Endometrial microvascular endothelial cells (primary cell): Measurements from ENCODE around the gene MOSPD3. TPM values are rescaled to one million over a fixed set of nuclear protein-coding genes. Genes with fewer than 3 reads are reported as not detected.
"Not testable (repeated sequence)": the region's sequence is repeated elsewhere in the genome, so short reads cannot be mapped to it uniquely, and the experiment has no call there.

Experiments
- in situ Hi-C: cut with HindIII; loops from 2 replicates; pipeline ENCODE4 v1.10.0; 2017; ENCODE audit warnings: low sequenced_read_pairs, low pct_unique_long_range_greater_than_20kb; ENCODE audit errors: inconsistent ontology term
- total RNA-seq: library from RNA; depleted of rRNA; stranded (reverse); fragments of >200 nt; gene quantifications from one replicate; pipeline ENCODE4 v1.2.3, GENCODE V29; 2015; ENCODE audit errors: inconsistent ontology term

The MOSPD3 gene
- total RNA-seq, 1 donor from 2014 or later = 17.6 TPM

- in situ Hi-C loops = no loop called here
Measured at GRCh38 chr7:100641860-100642533, 29.7 kb downstream of the MOSPD3 start.

- in situ Hi-C loops = no loop called here
Measured at GRCh38 chr7:100642534-100642907, 30.2 kb downstream of the MOSPD3 start.

- in situ Hi-C loops = no loop called here
Measured at GRCh38 chr7:100649826-100650565, 37.7 kb downstream of the MOSPD3 start.

DNA sequence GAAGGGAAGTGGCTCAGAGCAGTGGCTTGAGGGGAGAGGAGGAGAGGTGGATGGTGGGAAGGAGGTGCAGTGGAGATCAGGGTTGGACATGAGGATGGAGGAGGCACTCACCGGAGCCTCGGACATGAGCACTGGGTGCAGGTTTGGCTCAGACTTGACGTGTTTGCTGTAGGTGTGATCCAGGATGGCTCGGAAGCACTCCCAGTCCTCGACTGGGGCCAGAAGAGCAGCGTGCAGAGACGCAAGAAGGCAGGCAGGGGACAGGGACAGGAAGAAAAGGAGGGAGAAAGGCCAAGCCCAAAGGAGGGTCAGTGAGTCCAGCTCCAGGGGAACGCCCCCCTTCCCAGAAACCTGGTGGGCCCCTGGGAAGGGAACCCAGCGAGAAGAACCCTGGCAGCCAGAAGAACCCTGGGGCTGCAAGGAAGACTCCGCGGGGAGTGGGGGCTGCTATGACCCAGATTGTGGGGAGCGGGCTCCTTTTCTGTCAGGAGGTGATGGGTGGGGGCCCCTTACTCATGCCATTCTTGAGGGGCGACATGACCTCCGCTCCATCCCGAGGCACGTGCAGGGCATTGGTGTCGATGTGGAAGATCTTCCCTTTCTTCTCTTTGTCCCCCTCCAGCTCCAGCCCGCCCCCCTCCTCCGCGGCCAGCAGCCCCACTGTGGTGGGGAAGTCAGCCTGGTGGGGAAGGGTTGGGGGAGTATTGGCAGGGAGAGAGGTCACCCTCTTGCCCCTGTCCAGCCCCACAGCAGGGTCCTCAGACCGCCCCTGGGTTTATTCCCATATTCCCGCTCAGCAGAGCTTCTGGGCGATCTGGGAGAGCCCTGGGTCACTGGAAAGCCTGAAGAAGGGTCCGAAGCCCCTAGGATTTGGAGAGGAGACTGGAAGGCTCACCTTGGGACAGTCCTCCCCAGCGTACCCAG lies 42.8 kb downstream of the MOSPD3 start:
- in situ Hi-C loops = no loop called here

DNA sequence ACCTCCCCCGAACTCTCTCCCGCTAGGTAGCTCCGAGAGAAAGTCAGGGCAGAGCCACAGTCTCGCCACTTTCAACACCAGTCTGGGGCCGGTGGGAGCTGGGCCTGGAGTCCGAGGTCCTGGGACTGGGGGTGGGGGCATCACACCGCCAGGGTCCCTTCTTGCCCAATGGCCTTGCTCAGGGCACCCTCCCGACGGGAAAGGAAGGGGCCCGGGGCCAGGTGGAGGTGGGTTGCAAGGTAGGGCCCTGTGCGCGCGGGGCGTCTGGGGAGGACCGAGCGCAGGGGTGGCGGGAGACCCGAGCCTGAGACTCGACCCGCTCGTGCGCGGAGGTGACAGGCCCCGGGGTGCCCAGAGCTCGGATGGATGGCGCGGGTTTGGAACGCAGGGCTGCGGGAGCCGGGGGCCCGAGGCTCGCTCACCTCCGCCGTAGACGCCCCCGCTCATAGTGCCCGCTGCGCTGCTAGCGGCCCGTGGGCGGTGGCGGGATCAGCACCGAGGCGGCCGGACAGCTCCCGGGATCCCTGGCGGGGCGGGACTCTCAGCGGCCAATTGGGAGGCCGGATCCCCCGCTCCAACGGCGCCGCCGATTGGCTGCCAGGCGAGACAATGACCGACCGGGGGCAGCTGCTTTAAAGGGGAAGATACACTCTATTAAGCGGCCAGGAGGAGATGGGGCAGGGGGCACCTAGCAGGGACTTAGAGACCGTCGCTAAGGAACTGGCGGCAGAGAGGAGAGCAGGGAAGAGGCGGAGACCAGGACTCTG lies 43.8 kb downstream of the MOSPD3 start, which contains the start of gene ACTL6B:
Gene ACTL6B, minus strand, starts transcription at position 541 of the 767 bp plus-strand sequence. Its CDS starts 94 bp downstream, at position 447.
- in situ Hi-C loops = no loop called here

DNA sequence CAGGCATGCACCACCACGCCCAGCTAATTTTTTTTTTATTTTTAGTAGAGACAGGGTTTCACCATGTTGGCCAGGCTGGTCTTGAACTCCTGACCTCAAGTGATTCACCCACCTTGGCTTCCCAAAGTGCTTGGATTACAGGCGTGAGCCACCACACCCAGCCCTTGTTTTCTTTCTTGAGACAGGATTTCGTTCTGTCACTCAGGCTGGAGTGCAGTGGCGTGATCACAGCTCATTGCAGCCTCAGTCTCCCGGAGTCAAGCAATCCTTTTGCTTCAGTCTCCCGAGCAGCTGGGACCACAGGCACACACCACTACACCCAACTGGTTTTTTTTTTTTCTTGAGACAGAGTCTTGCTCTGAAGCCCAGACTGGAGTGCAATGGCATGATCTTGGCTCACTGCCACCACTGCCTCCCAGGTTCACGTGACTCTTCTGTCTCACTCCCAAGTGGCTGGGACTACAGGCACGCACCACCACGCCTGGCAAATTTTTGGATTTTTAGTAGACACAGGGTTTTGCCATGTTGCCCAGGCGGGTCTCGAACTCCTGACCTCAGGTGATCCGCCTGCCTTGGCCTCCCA lies 49.9 kb downstream of the MOSPD3 start:
- in situ Hi-C loops = not testable (repeated sequence)

Other genes starting within 250 kb of the MOSPD3 start
- gene PILRA, start 239.1 kb upstream of the MOSPD3 start, total RNA-seq = not detected
- 0.09 TPM for gene ZCWPW1, start 183.8 kb upstream of the MOSPD3 start, total RNA-seq
- gene MEPCE, start 182.7 kb upstream of the MOSPD3 start, total RNA-seq = 45.5 TPM
- gene PPP1R35, start 176.0 kb upstream of the MOSPD3 start, total RNA-seq = 34.7 TPM
- gene SPACDR, start 148.3 kb upstream of the MOSPD3 start, total RNA-seq = 8.5 TPM
- gene TSC22D4, start 133.3 kb upstream of the MOSPD3 start, total RNA-seq = 60.7 TPM
- gene NYAP1, start 128.6 kb upstream of the MOSPD3 start, total RNA-seq = 2.0 TPM
- gene AGFG2, start 73.3 kb upstream of the MOSPD3 start, total RNA-seq = 57.6 TPM
- gene SAP25, start 38.6 kb upstream of the MOSPD3 start, total RNA-seq = 0.19 TPM
- gene LRCH4, start 26.4 kb upstream of the MOSPD3 start, total RNA-seq = 45.3 TPM
- gene FBXO24, start 26.2 kb upstream of the MOSPD3 start, total RNA-seq = 1.8 TPM
- not detected for gene PCOLCE, start 10.2 kb upstream of the MOSPD3 start, total RNA-seq
- gene TFR2, start 29.0 kb downstream of the MOSPD3 start, total RNA-seq = not detected
- gene ACTL6B, start 43.9 kb downstream of the MOSPD3 start, total RNA-seq = not detected
- 301 TPM for gene GNB2, start 61.2 kb downstream of the MOSPD3 start, total RNA-seq
- 21.2 TPM for gene GIGYF1, start 81.7 kb downstream of the MOSPD3 start, total RNA-seq
- gene POP7, start 93.6 kb downstream of the MOSPD3 start, total RNA-seq = 51.1 TPM
- gene EPO, start 107.9 kb downstream of the MOSPD3 start, total RNA-seq = not detected
- gene ZAN, start 121.1 kb downstream of the MOSPD3 start, total RNA-seq = not detected
- gene EPHB4, start 215.0 kb downstream of the MOSPD3 start, total RNA-seq = 78.6 TPM
- gene SLC12A9, start 240.2 kb downstream of the MOSPD3 start, total RNA-seq = 40.0 TPM